Type B pancreatic cell (in vitro differentiated cells): ENCODE measurements around the gene TSN. TPM values are rescaled to one million over a fixed set of nuclear protein-coding genes. Genes with fewer than 3 reads are reported as not detected.
"Not testable (repeated sequence)": the region's sequence is repeated elsewhere in the genome, so short reads cannot be mapped to it uniquely, and the experiment has no call there.

ENCODE experiments used
- DNase-seq: peaks from one replicate; pipeline ENCODE4 v3.0.0; 2021; ENCODE audit warnings: mixed read lengths; ENCODE audit not compliant: unreplicated experiment; ENCODE audit errors: extremely low spot score
- H3K27ac Mint-ChIP-seq: 2 replicates; pipeline ENCODE4 v1.8.0; 2021; ENCODE audit warnings: mild to moderate bottlenecking, mixed read lengths
- H3K27me3 Mint-ChIP-seq: 2 replicates; pipeline ENCODE4 v1.8.0; 2021; ENCODE audit warnings: mixed read lengths
- H3K36me3 Mint-ChIP-seq: 2 replicates; pipeline ENCODE4 v1.8.0; 2021; ENCODE audit warnings: mixed read lengths
- H3K4me1 Mint-ChIP-seq: one replicate; pipeline ENCODE4 v1.8.0; 2021; ENCODE audit warnings: mixed read lengths; ENCODE audit not compliant: unreplicated experiment
- H3K4me3 Mint-ChIP-seq: 2 replicates; pipeline ENCODE4 v1.8.0; 2021; ENCODE audit warnings: mild to moderate bottlenecking, mixed read lengths
- H3K9me3 Mint-ChIP-seq: 2 replicates; pipeline ENCODE4 v1.8.0; 2021; ENCODE audit warnings: mixed read lengths
- total RNA-seq: library from RNA; stranded (reverse); gene quantifications from 2 replicates; pipeline ENCODE4 v1.2.1, GENCODE V29; 2021; ENCODE audit warnings: low replicate concordance
- TF ChIP-seq, protein P1 (sequence below): fragments of 200-600 bp; sonication (generic); conservative IDR thresholded peaks from 2 replicates; pipeline ENCODE4 v1.5.0; 2021; ENCODE audit warnings: antibody characterized with exemption, mild to moderate bottlenecking

Gene TSN
- total RNA-seq, 1 donor from 2014 or later: 87.6 TPM

DNA sequence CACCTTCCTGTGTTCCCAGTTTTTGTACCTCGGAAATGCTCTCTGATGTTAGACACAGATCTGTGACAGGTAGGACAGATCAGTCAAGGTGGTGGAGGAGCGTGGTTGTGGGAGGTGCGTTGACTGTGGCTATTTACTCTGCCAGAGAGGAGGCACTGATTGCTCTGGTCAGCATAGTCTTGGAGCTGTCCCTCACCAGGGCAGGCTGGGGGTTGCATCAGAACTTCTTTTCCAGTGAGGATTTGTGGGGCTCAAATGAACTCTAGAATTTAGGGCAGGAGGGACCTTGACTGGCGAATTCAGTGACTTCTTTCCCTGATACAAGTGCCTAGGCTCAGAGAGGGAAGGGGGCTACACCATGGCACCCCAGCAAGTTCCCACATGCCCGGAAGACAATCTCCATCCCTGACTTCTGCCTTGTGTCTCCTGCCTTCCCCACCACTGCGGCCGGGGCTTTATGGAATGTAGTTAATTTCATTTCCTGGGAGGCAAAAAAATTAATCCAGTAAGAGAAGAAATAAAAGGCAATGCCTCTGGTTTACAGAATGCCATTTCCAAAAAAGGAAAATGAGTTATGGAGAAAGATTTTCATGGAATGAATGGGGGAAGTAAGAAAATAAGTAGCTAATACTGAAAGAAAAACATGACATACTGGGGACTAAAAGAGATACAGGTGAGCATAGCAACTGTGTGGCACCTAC lies 44.8 kb upstream of the TSN start:
- no peaks in the 10 kb centered on the region for H3K27me3 Mint-ChIP-seq
- TF ChIP-seq, protein P1, sequence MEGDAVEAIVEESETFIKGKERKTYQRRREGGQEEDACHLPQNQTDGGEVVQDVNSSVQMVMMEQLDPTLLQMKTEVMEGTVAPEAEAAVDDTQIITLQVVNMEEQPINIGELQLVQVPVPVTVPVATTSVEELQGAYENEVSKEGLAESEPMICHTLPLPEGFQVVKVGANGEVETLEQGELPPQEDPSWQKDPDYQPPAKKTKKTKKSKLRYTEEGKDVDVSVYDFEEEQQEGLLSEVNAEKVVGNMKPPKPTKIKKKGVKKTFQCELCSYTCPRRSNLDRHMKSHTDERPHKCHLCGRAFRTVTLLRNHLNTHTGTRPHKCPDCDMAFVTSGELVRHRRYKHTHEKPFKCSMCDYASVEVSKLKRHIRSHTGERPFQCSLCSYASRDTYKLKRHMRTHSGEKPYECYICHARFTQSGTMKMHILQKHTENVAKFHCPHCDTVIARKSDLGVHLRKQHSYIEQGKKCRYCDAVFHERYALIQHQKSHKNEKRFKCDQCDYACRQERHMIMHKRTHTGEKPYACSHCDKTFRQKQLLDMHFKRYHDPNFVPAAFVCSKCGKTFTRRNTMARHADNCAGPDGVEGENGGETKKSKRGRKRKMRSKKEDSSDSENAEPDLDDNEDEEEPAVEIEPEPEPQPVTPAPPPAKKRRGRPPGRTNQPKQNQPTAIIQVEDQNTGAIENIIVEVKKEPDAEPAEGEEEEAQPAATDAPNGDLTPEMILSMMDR: no peak
- H3K27ac Mint-ChIP-seq: no peak overlapping the region
- no peaks in the 10 kb centered on the region for H3K9me3 Mint-ChIP-seq
- no peaks in the 10 kb centered on the region for H3K36me3 Mint-ChIP-seq
- no peak overlapping the region for H3K4me3 Mint-ChIP-seq
- peaks cover 13% of the 10 kb centered on the region for H3K4me1 Mint-ChIP-seq
- DNase-seq: no peak

DNA sequence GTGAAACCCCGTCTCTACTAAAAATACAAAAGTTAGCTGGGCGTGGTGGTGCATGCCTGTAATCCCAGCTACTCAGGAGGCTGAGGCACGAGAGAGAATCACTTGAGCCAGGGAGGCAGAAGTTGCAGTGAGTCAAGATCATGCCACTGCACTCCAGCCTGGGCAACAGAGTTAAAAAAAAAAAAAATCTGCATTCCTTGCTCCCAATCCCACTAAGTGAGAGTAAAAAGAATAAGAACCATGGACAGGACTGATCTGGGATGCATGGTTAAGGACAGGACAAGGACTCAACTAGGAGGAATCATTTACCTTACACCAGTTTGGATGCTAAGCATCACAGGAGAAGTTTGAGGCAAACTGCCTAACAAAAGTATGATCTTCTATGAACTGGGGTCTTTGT lies 44.0 kb upstream of the TSN start:
- not testable (repeated sequence) for H3K36me3 Mint-ChIP-seq, DNase-seq, H3K4me3 Mint-ChIP-seq, H3K27ac Mint-ChIP-seq, H3K27me3 Mint-ChIP-seq, H3K9me3 Mint-ChIP-seq
- peaks cover 13% of the 10 kb centered on the region for H3K4me1 Mint-ChIP-seq

DNA sequence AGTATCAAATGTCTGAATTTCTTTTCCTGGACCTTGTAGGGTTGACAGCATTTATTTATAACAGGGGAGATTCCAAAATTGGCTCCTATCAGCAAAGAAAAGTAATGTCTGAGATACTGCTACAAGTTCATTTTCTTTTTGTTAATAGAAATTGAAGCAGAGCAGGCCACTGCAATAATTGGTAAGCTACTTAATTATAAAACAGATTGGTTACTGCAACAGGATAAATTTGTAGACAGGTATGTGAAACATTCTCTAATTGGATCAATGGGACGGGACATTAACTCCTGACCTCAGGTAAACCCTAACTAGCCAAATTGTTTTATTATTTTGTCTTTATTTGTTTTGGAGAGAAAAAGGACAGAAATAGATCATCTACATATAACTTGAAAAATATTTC lies 39.3 kb upstream of the TSN start:
- DNase-seq: no peak
- Mint-ChIP-seq H3K36me3 (no peaks in the 10 kb centered on the region), H3K4me1 (no peaks in the 10 kb centered on the region), H3K9me3 (no peaks in the 10 kb centered on the region), H3K27me3 (no peaks in the 10 kb centered on the region), H3K27ac (no peak overlapping the region), H3K4me3 (no peak overlapping the region)
- TF ChIP-seq, protein P1: no peak

DNA sequence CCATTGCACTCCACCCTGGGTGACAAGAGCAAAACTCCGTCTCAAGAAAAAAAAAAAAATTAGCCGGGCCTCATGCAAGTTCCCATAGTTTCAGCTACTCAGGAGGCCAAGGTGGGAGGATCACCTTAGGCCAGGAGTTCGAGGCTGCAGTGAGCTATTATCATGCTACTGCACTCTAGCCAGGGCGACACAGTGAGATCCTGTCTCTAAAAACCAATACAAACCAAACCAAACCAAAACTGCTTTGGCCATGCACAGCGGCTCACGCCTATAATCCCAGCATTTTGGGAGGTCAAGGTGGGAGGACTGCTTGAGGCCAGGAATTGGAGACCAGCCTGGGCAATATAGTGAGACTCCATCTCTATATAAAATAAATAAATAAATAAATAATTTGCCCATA lies 37.9 kb upstream of the TSN start:
- DNase-seq: no peak
- Mint-ChIP-seq H3K27me3 (no peaks in the 10 kb centered on the region), H3K9me3 (no peaks in the 10 kb centered on the region), H3K36me3 (no peaks in the 10 kb centered on the region), H3K27ac (no peak overlapping the region), H3K4me3 (no peak overlapping the region), H3K4me1 (no peaks in the 10 kb centered on the region)
- TF ChIP-seq, protein P1: no peak

DNA sequence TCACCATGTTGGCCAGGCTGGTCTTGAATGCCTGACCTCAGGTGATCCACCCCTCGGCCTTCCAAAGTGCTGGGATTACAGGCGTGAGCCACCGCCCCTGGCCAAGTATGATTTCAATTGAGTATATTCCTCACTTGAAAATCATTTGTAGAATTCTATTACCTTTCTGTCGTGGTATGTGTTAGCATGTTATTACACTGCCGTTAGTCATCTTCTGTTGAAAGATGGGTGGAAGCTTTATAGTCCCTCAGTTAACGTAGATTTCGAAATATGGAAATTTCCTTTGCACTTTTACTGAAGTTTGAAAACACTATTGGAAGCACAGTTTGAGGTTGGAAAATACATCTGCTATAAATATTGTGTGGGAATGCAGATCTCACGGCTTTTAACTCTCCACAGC lies 33.5 kb upstream of the TSN start:
- no peak overlapping the region for H3K27ac Mint-ChIP-seq
- no peaks in the 10 kb centered on the region for H3K4me1 Mint-ChIP-seq
- TF ChIP-seq, protein P1: no peak
- peaks cover 5% of the 10 kb centered on the region for H3K36me3 Mint-ChIP-seq
- no peak for DNase-seq
- no peaks in the 10 kb centered on the region for H3K9me3 Mint-ChIP-seq
- H3K4me3 Mint-ChIP-seq: no peak overlapping the region
- H3K27me3 Mint-ChIP-seq: no peaks in the 10 kb centered on the region

DNA sequence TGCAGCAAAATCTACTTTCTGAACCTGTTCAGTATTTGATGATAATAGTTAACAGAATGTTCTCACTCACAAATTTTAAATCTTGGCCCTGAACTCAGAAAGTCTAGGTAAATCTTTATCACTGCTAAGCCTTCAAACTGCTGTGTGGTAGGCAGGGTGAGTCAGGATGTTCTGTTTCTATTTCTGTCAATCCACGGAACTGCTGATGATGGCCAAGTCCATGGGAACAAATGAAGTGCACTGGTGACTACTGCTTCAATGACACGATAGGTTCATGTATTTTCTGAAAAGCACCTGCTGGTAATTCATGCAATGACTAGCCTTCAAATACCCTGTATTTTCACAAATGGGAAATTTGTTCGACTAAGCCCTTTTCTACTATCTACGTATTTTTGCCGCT lies 33.0 kb upstream of the TSN start:
- no peak for DNase-seq
- H3K27me3 Mint-ChIP-seq: no peaks in the 10 kb centered on the region
- no peaks in the 10 kb centered on the region for H3K4me1 Mint-ChIP-seq
- no peaks in the 10 kb centered on the region for H3K9me3 Mint-ChIP-seq
- H3K27ac Mint-ChIP-seq: no peak overlapping the region
- TF ChIP-seq, protein P1: no peak
- no peak overlapping the region for H3K4me3 Mint-ChIP-seq
- H3K36me3 Mint-ChIP-seq: peaks cover 10% of the 10 kb centered on the region
